CD4-positive, alpha-beta T cell treated with Interferon alpha-2 for 1 hour (primary cell): ENCODE results near the gene SH3PXD2A.

Experiments used
- DNase-seq, 2 donors: peaks; one replicate each; pipeline ENCODE4 v3.0.0-alpha.2; 2020 to 2022

Gene SH3PXD2A

DNA sequence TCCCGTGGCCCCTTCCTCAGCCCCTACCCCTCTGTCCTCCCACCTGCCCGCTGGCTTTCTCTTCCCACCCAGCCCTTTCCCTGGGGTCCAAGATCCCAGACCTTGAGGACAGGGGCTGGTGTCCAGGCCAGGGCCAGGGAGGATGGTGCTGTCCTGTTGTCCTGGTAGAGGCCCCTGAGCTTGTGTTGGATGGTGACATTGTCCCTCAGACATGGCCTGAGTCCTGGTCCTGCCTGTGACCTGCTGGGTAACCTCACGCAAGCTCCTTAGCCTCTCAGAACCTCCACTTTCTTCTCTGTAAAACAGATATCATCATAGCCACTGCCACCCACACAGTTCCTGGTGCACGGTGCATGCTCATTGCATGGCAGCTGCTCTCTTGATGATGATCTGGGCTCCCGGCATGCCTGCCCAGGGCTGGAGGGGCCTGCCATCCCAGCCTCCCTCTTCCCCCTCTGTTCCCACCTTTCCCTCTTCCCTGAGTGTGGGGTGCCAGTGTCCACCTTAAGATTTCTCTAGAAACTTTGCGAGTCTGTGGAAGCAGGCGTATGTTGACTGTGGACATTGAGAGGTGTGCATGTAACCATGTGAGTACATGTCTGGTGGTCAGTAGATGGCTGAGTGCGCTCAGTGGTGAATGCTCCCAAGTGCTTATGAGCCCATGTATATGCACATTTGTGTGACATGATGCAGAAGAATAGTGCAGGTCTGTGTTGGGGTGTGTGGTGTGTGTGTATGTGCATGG lies 301.5 kb downstream of the SH3PXD2A start:
- no peak for DNase-seq

DNA sequence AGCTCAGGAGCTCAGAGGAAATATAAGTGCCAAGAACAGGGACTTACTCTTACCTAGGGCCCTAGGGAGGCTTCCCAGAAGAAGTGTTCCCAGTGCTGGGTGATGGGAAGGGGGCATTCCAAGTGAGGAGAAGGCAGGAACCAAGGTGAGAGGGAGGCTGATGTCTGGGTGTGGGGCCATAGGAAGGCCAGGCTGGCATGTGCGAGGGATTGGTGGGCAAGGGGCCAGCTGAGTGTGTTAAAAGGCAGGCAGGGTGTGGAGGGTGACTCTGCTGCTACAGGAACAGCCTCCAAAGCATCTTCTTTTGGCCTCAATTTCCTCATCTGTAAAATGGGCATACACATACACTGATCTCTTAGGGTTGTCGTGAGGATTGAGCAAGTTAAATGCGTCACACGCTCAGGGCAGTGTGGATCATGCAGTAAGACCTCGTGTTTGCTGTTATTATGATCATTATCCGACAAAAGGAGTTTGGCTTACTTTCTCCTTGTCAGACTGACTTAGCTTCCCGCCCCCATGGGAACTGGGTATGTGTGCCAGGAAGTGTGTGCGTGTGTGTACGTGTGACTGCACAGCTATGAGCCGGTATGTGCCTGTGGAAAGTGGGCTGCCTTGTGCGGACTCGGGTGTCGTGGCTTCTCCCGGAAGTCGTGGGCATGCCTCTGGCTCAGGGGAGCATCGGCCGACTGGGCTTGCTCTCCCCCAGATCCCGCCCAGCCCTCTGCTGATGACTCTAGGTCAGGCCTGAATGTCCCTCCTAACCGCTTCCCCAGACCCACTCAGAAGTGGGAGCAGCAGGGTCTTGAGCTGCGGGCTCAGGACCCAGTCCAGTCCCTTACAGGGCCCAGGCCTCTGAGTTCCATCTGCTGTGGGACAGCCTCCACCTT lies 302.3 kb downstream of the SH3PXD2A start:
- no peak for DNase-seq

DNA sequence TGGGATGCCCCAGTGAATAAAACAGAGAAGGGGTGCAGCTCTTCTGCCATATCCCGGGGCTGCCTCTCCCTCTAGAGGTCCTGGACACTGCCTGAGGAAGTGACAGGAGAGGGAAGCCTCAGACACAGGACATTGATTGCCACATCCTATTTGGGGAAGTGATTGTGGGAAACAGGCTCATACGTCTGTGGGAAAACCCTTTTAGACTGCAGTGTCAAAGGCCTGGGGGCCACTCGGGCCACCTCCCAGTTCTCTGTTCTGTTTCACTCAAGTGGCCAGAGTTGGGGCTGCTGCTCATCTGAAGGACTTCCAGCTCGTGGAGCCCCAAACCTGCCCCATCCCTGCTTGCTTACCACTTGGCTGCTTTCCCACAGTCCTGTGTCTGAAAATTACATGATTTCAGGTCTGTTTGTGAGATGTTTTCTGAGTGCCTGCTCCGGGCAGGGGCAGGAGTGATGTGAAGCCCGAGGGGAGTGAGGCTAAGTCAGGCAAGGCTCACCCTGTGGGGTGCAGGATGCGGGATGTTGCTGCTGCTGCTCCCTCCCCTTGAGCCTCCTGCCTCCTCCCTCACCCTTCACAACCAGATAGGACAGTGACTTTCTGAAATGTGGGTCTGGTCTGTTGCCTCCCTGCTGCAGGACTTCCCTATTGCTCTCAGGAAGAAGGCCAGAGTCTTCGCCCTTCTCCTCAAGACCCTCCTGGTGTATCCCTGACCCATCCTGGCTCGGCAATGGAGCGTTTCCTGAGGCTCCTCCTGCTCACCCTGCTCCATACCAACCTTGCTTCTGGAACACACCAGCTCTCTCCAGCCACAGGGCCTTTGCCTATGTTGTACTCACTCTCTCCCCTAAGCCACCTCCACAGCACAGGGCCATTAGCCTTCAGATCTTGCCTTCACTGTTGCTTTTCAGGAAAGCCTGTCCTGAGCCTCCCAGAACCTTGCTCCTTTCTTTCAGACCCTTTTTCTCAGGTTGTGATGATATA lies 303.5 kb downstream of the SH3PXD2A start:
- peak; percentile 17 to 65 for DNase-seq

DNA sequence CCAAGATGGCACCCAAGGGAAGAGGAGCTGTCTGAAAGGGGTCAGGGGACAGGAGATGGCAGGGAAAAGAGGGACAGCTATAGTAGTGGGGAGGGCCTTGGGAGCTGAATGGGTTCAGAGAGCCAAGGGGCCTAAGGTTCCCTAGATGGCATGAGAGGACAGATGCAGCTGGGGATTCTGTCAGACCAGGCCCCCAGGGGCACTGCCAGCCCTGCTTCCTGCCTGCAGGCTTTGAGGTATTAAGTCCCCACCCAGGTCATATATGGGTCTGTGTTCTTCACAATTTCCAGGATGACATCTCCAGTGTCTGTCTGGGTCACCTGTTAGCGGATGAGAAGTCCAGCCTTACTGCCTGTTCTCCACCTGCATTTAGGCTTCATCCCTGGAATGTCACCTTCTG lies 305.1 kb downstream of the SH3PXD2A start:
- DNase-seq = no peak

DNA sequence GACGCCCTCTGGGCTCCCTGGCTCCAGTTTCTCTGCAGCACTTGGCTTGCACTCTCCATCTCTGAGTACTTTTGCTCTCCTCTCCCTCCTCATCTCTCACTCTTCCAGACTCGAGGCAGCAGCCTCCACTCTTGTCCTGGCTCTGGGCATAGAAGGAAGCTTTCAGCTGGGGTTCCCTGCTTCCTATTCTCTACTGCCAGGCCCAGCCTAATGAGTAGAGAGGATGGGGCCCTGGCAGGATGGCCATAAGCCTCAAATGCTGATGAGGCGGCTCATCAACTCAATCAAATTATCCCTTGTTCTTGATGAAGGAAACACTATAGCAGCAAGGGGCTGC lies 306.1 kb downstream of the SH3PXD2A start:
- DNase-seq = no peak

DNA sequence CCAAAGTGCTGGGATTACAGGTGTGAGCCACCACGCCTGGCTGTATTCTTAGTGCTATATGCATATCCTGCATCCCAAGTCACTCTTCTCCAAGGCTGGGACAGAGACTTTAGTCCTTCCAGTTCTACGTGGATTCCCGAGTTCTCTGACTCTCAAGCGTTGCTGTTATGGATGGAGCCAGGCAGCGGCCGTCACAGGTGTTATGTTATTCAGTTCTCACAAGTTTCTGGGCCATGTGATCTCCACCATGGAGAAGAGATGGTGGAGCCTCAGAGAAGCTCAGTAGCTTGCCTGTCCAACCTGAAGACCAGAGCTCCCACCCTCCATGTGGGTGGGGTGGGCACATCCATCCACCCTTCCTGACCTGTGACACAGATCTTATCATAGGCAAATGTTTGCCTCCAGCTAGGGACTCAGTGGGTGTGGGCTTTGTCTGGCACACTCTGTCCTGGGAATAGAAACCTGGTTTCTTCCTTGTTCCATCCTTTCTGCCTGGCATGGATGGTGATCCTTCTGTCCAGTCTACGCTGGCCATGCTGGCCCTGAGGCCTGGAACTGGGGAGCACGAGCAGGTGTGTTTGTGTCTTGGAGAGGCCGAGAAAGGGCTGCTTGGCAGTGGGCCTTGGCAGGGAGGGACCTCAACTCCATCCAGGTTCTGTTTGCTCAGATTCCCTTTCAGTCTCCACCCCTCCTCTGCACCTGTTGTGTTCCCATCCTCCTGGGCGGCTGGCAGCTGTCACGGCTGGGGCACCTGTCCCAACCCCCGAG lies 306.6 kb downstream of the SH3PXD2A start:
- no peak for DNase-seq

DNA sequence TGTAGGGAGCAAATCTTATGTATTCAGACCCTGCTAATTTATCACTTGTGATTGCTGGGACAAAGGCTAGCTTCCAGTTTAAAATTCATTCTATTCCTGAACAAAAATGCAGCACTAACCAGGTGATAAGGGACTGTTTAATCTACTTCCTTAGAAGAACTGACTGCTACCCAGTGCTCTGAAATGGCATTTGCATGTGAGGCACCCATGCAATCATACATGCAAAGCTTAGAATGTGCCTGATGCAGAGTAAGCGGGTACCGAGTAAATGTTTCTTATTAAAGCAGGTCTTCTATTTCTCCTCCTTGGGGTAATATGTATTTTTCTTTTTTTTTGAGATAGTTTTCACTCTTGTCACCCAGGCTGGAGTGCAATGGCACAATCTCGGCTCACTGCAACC lies 307.4 kb downstream of the SH3PXD2A start:
- no peak for DNase-seq

DNA sequence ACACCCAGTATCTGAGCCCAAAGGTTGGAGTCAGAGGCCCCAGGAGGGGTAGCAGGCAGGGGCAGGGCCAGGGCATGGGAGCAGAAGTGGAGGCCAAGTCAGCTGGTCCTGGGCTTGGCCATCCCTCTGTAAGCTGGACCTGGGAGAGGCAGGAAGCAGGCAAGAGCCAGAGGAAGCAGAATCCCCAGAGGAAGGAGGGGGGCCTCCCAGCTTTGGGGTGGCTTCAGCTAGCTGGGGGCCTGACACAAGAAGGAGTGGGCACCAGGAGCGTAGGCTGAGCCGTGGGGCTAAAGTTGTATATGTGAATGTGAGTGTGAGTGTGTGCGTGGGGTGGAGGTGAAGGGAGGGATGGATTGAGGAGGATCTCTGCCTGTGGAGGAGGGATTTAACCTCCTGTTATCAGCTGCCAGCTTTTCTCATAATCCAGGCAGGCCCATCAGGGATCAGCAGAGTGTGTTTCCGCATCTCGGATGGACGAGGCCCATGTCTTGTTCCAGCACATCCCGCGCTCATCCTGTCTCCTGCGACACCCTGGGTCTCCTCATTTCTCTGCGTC lies 307.9 kb downstream of the SH3PXD2A start:
- DNase-seq = no peak

DNA sequence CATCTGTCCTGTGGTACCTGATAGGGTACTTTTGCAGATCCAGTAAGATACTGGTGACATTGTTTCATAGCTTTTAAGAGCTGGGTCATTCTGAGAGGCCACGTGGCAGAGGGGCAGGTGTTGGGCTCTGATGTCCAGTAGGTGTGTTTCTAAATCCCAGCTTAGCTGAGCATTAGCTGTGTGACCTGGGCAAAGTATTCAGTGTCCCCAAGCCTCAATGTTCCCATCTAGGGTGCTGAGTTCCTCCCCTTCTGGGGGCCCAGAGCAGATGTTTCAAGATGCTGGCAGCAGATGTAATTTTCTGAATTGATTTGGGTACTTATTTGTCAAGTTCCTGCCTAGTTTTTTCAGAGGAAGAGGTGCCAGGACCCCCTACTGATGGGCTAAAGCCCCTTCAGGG lies 309.0 kb downstream of the SH3PXD2A start:
- DNase-seq = no peak

DNA sequence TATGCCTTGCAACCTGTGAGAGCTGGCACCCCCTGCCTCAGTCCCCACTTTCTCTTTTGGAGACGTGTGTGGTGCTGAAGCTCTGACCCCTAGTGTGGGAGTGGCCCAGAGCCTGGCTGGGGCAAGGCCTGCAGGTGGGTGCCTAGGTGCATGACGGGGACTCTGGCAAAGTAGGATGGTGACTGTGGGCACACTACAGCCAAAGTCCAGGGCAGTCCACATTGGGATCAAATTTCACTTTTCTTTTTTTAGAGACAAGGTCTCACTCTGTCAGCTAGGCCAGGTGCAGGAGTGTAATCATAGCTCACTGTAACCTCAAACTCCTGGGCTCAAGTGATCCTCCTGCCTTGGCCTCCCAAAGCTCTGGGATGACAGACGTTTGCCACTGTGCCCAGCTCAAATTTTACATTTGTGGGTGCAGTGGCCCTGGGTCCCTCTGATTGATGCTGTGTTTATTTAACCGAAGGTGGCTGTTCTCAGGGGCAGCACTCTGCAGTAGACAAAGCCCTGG lies 309.6 kb downstream of the SH3PXD2A start:
- DNase-seq = no peak

DNA sequence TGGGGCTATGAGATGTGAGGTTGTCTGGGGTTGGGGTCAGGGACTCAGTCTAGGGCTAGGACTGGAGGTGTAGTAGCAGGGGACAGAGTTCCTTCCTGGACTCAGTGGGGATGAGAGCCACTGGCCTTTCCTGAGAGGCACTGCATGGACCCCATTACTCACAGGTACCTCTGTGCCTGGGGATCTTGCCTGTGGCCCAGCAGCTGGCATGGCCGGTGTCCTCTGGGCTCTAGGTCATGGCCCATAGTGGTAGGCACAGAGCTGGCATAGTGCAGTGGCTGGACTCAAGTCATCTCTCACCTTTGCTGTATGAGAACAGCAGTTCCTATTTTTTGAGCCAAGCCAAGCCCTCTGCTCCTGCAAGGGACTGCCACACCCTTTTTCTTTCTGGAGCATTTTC lies 310.0 kb downstream of the SH3PXD2A start:
- DNase-seq = no peak

DNA sequence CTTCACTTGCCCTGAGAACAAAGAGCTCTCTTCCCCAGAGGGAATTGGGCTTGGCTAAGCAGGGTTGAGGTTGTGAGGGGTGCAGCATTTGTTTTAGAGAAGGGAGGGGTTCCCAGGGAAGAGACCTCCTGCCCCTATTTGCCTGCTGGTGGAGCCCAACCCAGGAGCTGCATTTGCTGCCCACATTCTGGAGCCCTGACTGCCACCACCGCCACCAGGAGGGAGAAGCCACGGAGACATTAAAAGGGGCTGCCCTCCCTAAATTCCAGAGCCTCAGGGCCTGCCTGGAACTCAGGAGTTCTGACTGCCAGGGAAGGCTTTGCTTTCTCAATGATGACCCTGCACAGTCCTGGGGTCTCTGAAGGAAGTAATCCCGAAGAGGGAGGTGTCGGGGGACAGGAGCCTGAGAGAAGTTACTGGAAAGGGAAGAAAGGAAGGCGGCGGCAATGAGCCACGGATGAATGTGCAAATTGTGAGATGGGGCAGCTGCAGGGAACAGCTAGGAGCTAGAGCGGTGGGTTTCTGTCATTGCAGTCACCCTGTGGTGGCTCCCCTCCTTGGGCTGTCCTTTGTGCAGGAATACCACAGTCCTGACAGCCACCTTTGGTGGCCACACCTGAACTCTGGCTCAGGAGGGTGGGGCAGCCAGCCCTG lies 310.6 kb downstream of the SH3PXD2A start:
- DNase-seq = no peak
